Natural killer cell (primary cell): ENCODE results near the gene TMEM14A. TPM values are rescaled to one million over a fixed set of nuclear protein-coding genes. Genes with fewer than 3 reads are reported as not detected.

Experiments
- ATAC-seq, 3 donors: fragments of 150-1000 bp in 2 of 3; fragments of 200-7000 bp in 1 of 3; cut with Tn5 transposase; 1 replicate in 1 of 3; 2 replicates in 2 of 3; pipeline ENCODE4 v1.10.0; 2021; ENCODE audit warnings: mild to moderate bottlenecking in 2 of 3, moderate library complexity in 2 of 3
- DNase-seq, 2 donors: peaks; one replicate each; pipeline versions ENCODE4 v3.0.0 to v3.0.0-alpha.2; 2013 to 2021; ENCODE audit warnings: mixed read lengths in 1 of 2
- H3K27ac ChIP-seq: one replicate; pipeline ENCODE4 v1.5.1; 2013; ENCODE audit warnings: mild to moderate bottlenecking, low read length
- H3K27me3 ChIP-seq: one replicate; pipeline ENCODE4 v1.6.1; 2013; ENCODE audit warnings: low read length; ENCODE audit not compliant: control insufficient read depth, insufficient read depth
- H3K36me3 ChIP-seq: one replicate; pipeline ENCODE4 v1.6.1; 2013; ENCODE audit warnings: low read length; ENCODE audit not compliant: control insufficient read depth, insufficient read depth
- H3K4me1 ChIP-seq: one replicate; pipeline ENCODE4 v1.6.1; 2013; ENCODE audit warnings: low read length; ENCODE audit not compliant: control insufficient read depth, insufficient read depth
- H3K4me3 ChIP-seq: one replicate; pipeline ENCODE4 v1.5.1; 2013; ENCODE audit warnings: low read length
- H3K9me3 ChIP-seq: one replicate; pipeline ENCODE4 v1.6.1; 2013; ENCODE audit warnings: low read length; ENCODE audit not compliant: control insufficient read depth, insufficient read depth
- H3K27ac Mint-ChIP-seq, 2 donors: one replicate each; pipeline ENCODE4 v1.8.0; 2022; ENCODE audit warnings: mild to moderate bottlenecking in 2 of 2, mixed read lengths in 2 of 2, moderate library complexity in 1 of 2
- H3K27me3 Mint-ChIP-seq, 2 donors: one replicate each; pipeline ENCODE4 v1.8.0; 2022; ENCODE audit warnings: low read depth in 2 of 2, mixed read lengths in 2 of 2
- H3K36me3 Mint-ChIP-seq: one replicate; pipeline ENCODE4 v1.8.0; 2022; ENCODE audit warnings: mixed read lengths
- H3K4me1 Mint-ChIP-seq, 2 donors: one replicate each; pipeline ENCODE4 v1.8.0; 2022; ENCODE audit warnings: mixed read lengths in 2 of 2
- H3K4me3 Mint-ChIP-seq: one replicate; pipeline ENCODE4 v1.8.0; 2022; ENCODE audit warnings: mild to moderate bottlenecking, moderate library complexity, mixed read lengths
- H3K9me3 Mint-ChIP-seq, 2 donors: one replicate each; pipeline ENCODE4 v1.8.0; 2022; ENCODE audit warnings: mixed read lengths in 2 of 2
- whole genome bisulfite sequencing: methylation state at CpG from one replicate; pipeline ENCODE4 v1.1.7; 2013; ENCODE audit warnings: missing lambda C conversion rate; ENCODE audit not compliant: insufficient coverage; 5-methylcytosine and 5-hydroxymethylcytosine counted together
- intact Hi-C: fragments of 100-400 bp; cut with micrococcal nuclease; formaldehyde crosslinking; loops from one replicate; pipeline ENCODE4 v1.14.2; 2022
- total RNA-seq, 4 donors: library from RNA; stranded (reverse); fragments of 120-200 nt in 1 of 4; gene quantifications; one replicate each; pipeline versions ENCODE4 v1.2.3 to v1.2.4, GENCODE V29; 2013 to 2022
- TF ChIP-seq, protein P1 (sequence below): fragments of 200-600 bp; IDR thresholded peaks from one replicate; pipeline ENCODE4 v1.8.0; 2022; ENCODE audit warnings: antibody characterized with exemption

Gene TMEM14A
- total RNA-seq, 3 donors from 2014 or later (not counting 1 experiment from before 2014, with no cell fraction given) = 4.8 to 5.6 (median 5.3) TPM

DNA sequence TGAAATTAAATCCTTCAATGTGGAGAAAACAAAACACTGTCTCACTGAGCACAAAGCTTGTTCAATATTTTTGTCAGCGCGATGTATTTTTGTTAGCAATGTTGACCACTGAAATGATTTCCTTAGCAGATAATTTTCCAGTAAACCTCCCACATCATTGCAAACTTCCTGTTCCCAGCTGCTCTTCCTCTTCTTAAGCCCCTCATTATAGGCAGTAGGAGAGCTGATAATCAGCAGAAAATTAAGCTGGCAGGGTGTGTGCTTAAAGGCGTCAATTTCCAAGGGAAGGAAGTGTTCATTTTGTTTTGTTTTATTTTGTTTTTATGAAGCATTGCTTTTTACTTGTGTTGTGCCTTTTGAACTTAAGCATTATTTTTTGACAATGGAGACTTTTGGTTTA lies 29.1 kb upstream of the TMEM14A start:
- Histone ChIP-seq H3K9me3 (no peaks in the 10 kb centered on the region), H3K36me3 (no peaks in the 10 kb centered on the region), H3K27ac (no peak overlapping the region), H3K4me3 (no peak overlapping the region), H3K27me3 (peaks cover 11% of the 10 kb centered on the region), H3K4me1 (no peaks in the 10 kb centered on the region)
- no peak overlapping the region for H3K4me3 Mint-ChIP-seq
- peaks cover 7% of the 10 kb centered on the region in 2 donors for H3K4me1 Mint-ChIP-seq
- ATAC-seq = no peak
- TF ChIP-seq, protein P1, sequence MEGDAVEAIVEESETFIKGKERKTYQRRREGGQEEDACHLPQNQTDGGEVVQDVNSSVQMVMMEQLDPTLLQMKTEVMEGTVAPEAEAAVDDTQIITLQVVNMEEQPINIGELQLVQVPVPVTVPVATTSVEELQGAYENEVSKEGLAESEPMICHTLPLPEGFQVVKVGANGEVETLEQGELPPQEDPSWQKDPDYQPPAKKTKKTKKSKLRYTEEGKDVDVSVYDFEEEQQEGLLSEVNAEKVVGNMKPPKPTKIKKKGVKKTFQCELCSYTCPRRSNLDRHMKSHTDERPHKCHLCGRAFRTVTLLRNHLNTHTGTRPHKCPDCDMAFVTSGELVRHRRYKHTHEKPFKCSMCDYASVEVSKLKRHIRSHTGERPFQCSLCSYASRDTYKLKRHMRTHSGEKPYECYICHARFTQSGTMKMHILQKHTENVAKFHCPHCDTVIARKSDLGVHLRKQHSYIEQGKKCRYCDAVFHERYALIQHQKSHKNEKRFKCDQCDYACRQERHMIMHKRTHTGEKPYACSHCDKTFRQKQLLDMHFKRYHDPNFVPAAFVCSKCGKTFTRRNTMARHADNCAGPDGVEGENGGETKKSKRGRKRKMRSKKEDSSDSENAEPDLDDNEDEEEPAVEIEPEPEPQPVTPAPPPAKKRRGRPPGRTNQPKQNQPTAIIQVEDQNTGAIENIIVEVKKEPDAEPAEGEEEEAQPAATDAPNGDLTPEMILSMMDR = no peak
- 3% methylated on average over 3 of the region's 3 CpGs for WGBS
- no peak for DNase-seq
- peaks cover 14 to 24% of the 10 kb centered on the region in 2 donors for H3K27me3 Mint-ChIP-seq
- H3K36me3 Mint-ChIP-seq = no peaks in the 10 kb centered on the region
- H3K27ac Mint-ChIP-seq = no peak overlapping the region
- no peaks in the 10 kb centered on the region for H3K9me3 Mint-ChIP-seq
- intact Hi-C loops = no loop called here

DNA sequence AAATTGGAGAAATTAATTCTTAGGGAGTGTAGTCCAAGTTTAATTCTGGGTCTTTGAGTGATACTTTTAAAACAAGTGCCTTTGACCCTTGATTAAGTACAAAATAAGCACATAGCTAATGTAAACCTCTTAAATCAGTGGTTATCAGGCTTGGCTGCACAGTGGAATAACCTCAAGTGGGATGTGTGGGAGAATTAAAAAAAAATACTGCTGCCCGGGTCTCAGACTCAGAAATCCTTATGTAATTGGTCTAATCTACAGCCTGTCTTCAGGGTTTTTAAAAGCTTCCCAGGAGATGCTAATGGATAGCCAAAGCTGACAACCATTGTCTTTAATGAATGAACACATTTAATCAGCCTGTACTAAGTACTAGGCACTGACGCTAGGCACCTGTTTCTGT lies 28.5 kb upstream of the TMEM14A start:
- no peak overlapping the region for H3K4me3 Mint-ChIP-seq
- no peak for ATAC-seq
- H3K4me1 Mint-ChIP-seq = peaks cover 7% of the 10 kb centered on the region in 2 donors
- H3K36me3 ChIP-seq = no peaks in the 10 kb centered on the region
- H3K4me3 ChIP-seq = no peak overlapping the region
- no peak overlapping the region for H3K27ac ChIP-seq
- TF ChIP-seq, protein P1 = no peak
- H3K9me3 Mint-ChIP-seq = no peaks in the 10 kb centered on the region
- peaks cover 18 to 24% of the 10 kb centered on the region in 2 donors for H3K27me3 Mint-ChIP-seq
- H3K9me3 ChIP-seq = no peaks in the 10 kb centered on the region
- DNase-seq = no peak
- H3K27ac Mint-ChIP-seq = no peak overlapping the region
- intact Hi-C loops = no loop called here
- peaks cover 11% of the 10 kb centered on the region for H3K27me3 ChIP-seq
- WGBS = 89% methylated on average over 1 of the region's 2 CpGs
- no peaks in the 10 kb centered on the region for H3K36me3 Mint-ChIP-seq
- H3K4me1 ChIP-seq = no peaks in the 10 kb centered on the region

DNA sequence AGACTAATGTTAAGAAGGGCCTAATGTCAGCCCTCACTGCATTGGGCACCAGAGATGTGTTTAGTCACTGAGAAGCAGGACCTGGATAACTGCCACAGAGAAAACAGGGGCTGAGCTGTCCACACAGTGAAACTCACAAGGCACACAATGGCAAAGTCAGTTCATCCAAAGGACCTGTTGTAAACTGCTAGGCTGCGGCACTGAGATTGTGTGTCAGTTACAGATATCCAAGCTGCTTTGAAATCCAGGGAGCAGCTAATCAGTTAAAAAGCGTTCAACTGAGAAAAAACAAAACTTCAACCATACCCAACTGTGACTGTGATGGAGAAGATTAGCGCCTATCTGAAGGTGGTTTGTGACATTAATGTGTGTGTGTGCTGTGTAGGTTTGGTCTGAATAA lies 27.8 kb upstream of the TMEM14A start:
- peaks cover 20 to 24% of the 10 kb centered on the region in 2 donors for H3K27me3 Mint-ChIP-seq
- H3K4me3 Mint-ChIP-seq = no peak overlapping the region
- Histone ChIP-seq H3K9me3 (no peaks in the 10 kb centered on the region), H3K36me3 (no peaks in the 10 kb centered on the region), H3K4me1 (no peaks in the 10 kb centered on the region), H3K4me3 (no peak overlapping the region), H3K27me3 (peaks cover 11% of the 10 kb centered on the region), H3K27ac (no peak overlapping the region)
- DNase-seq = no peak
- intact Hi-C loops = no loop called here
- H3K9me3 Mint-ChIP-seq = no peaks in the 10 kb centered on the region
- no peak for ATAC-seq
- TF ChIP-seq, protein P1 = no peak
- WGBS = 94% methylated on average over 1 of the region's 3 CpGs
- H3K27ac Mint-ChIP-seq = no peak overlapping the region
- peaks cover 7% of the 10 kb centered on the region in 2 donors for H3K4me1 Mint-ChIP-seq
- no peaks in the 10 kb centered on the region for H3K36me3 Mint-ChIP-seq

DNA sequence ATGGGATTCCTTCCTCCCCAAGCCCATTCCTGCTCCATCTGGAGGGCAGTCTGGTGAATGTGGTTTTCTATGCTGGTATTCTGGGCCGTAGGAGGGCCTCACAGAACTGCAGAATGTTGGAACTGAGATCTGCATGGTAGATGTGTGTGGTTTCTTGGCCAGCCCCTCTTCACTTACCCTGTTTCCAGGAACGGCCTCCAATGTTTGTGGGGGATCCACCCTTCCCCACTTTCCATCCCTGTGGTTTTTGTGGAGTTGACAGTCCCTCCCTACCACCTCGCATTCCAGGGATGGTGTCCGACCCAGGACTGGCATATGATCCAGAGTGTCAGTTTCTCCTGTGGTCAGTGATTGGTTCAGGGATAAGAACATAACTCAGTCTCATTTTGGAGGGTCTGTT lies 26.7 kb upstream of the TMEM14A start:
- no peak for ATAC-seq

More for the DNA sequence above, 26.7 kb upstream of the TMEM14A start:
- H3K4me1 ChIP-seq = no peaks in the 10 kb centered on the region
- peaks cover 11% of the 10 kb centered on the region for H3K27me3 ChIP-seq
- Mint-ChIP-seq H3K27me3 (peaks cover 22 to 24% of the 10 kb centered on the region in 2 donors), H3K4me1 (peaks cover 7% of the 10 kb centered on the region in 2 donors), H3K27ac (no peak overlapping the region), H3K4me3 (no peak overlapping the region), H3K36me3 (no peaks in the 10 kb centered on the region), H3K9me3 (no peaks in the 10 kb centered on the region)
- 71% methylated on average over 4 of the region's 4 CpGs for WGBS
- no peak for DNase-seq
- intact Hi-C loops = no loop called here
- TF ChIP-seq, protein P1 = no peak
- no peak overlapping the region for H3K4me3 ChIP-seq
- no peak overlapping the region for H3K27ac ChIP-seq
- H3K36me3 ChIP-seq = no peaks in the 10 kb centered on the region
- no peaks in the 10 kb centered on the region for H3K9me3 ChIP-seq
